DOHH2 (cell line): ENCODE measurements around the gene STK38L.

ENCODE experiments used
- H3F3A ChIP-seq: fragments of 200-600 bp; sonication (generic), shearing (Covaris generic); 2 replicates; pipeline ENCODE4 v1.6.0; 2016; ENCODE audit warnings: antibody characterized with exemption, mild to moderate bottlenecking; ENCODE audit not compliant: control insufficient read depth, insufficient read depth
- H3K27ac ChIP-seq: fragments of 200-600 bp; sonication (generic); 2 replicates; pipeline ENCODE4 v1.5.1; 2014; ENCODE audit warnings: low read depth, mild to moderate bottlenecking, low read length, moderate library complexity
- H3K27me3 ChIP-seq: fragments of 200-600 bp; sonication (generic); 2 replicates; pipeline ENCODE4 v1.6.1; 2014; ENCODE audit warnings: mild to moderate bottlenecking, low read length, mixed read lengths; ENCODE audit not compliant: control insufficient read depth
- H3K36me3 ChIP-seq: fragments of 200-600 bp; sonication (generic); 2 replicates; pipeline ENCODE4 v1.6.1; 2014; ENCODE audit warnings: mild to moderate bottlenecking, low read length, moderate library complexity, mixed read lengths; ENCODE audit not compliant: control insufficient read depth
- H3K4me1 ChIP-seq: fragments of 200-600 bp; sonication (generic); 2 replicates; pipeline ENCODE4 v1.6.1; 2014; ENCODE audit warnings: mild to moderate bottlenecking, low read length, mixed read lengths; ENCODE audit not compliant: control insufficient read depth
- H3K4me2 ChIP-seq: fragments of 200-600 bp; sonication (generic); 2 replicates; pipeline ENCODE4 v1.6.0; 2014; ENCODE audit warnings: mild to moderate bottlenecking, low read length, moderate library complexity
- H3K4me3 ChIP-seq: fragments of 200-600 bp; sonication (generic); 2 replicates; pipeline ENCODE4 v1.5.1; 2014; ENCODE audit warnings: mild to moderate bottlenecking, low read length, mixed read lengths
- H3K79me2 ChIP-seq: fragments of 200-600 bp; sonication (generic); 2 replicates; pipeline ENCODE4 v1.6.1; 2014; ENCODE audit warnings: mild to moderate bottlenecking, low read length, mixed read lengths; ENCODE audit not compliant: control insufficient read depth
- H3K9me2 ChIP-seq: fragments of 200-600 bp; sonication (generic); replicated peaks from 2 replicates; pipeline ENCODE4 v1.6.1; 2014; ENCODE audit warnings: mild to moderate bottlenecking, low read length, mixed read lengths; ENCODE audit not compliant: control insufficient read depth
- H3K9me3 ChIP-seq: fragments of 200-600 bp; sonication (generic); 2 replicates; pipeline ENCODE4 v1.6.1; 2014; ENCODE audit warnings: antibody characterized with exemption, low read length, mixed read lengths; ENCODE audit not compliant: control insufficient read depth, insufficient read depth
- H4K20me1 ChIP-seq: fragments of 200-600 bp; sonication (generic); 2 replicates; pipeline ENCODE4 v1.6.0; 2014; ENCODE audit warnings: low read depth, mild to moderate bottlenecking, antibody characterized with exemption, low read length, moderate library complexity; ENCODE audit not compliant: control insufficient read depth, insufficient read depth
- CTCF ChIP-seq: fragments of 200-600 bp; sonication (generic); IDR thresholded peaks from one replicate; pipeline ENCODE4 v1.5.1; 2014; ENCODE audit warnings: antibody characterized with exemption, mild to moderate bottlenecking, low read depth, low read length; ENCODE audit not compliant: poor library complexity, severe bottlenecking
- EZH2phosphoT487 ChIP-seq: fragments of 200-600 bp; sonication (generic); IDR thresholded peaks from 2 replicates; pipeline ENCODE4 v1.6.1; 2017; ENCODE audit warnings: borderline replicate concordance, mild to moderate bottlenecking, antibody characterized with exemption, low read length, moderate library complexity, mixed read lengths

The STK38L gene

GRCh38 chr12:27270148-27270547, 26.1 kb downstream of the STK38L start:
- no peak overlapping the region for H3K4me3 ChIP-seq
- no peaks in the 10 kb centered on the region for H3K36me3 ChIP-seq
- H3K4me1 ChIP-seq, result peaks cover 5% of the 10 kb centered on the region
- H3K27ac ChIP-seq, result no peak overlapping the region
- TF ChIP-seq EZH2phosphoT487 (no peak), CTCF (no peak)
- H4K20me1 ChIP-seq, result no peaks in the 10 kb centered on the region
- H3K79me2 ChIP-seq, result peaks cover 11% of the 10 kb centered on the region; the same call in 1 of the 2 replicates
- no peaks in the 10 kb centered on the region for H3K27me3 ChIP-seq
- no peaks in the 10 kb centered on the region for H3K9me2 ChIP-seq
- H3K4me2 ChIP-seq, result no peak overlapping the region
- H3F3A ChIP-seq, result no peaks in the 10 kb centered on the region
- H3K9me3 ChIP-seq, result no peaks in the 10 kb centered on the region

- H3K4me1 ChIP-seq, result peaks cover 5% of the 10 kb centered on the region
- no peaks in the 10 kb centered on the region for H3K9me3 ChIP-seq
- H4K20me1 ChIP-seq, result no peaks in the 10 kb centered on the region
- H3K36me3 ChIP-seq, result no peaks in the 10 kb centered on the region
- TF ChIP-seq CTCF (no peak), EZH2phosphoT487 (no peak)
- no peaks in the 10 kb centered on the region for H3K9me2 ChIP-seq
- H3K27ac ChIP-seq, result no peak overlapping the region
- no peak overlapping the region for H3K4me3 ChIP-seq
- no peaks in the 10 kb centered on the region for H3F3A ChIP-seq
- no peak overlapping the region for H3K4me2 ChIP-seq
- peaks cover 11% of the 10 kb centered on the region; the same call in 1 of the 2 replicates for H3K79me2 ChIP-seq
- no peaks in the 10 kb centered on the region for H3K27me3 ChIP-seq
Observed at GRCh38 chr12:27271206-27271605, 27.1 kb downstream of the STK38L start.

GRCh38 chr12:27272373-27273028, 28.4 kb downstream of the STK38L start:
- Histone ChIP-seq H3K79me2 (peaks cover 11% of the 10 kb centered on the region; the same call in 1 of the 2 replicates), H3K4me3 (no peak overlapping the region), H3K4me1 (peaks cover 5% of the 10 kb centered on the region), H3K4me2 (no peak overlapping the region), H3K27ac (no peak overlapping the region), H3K9me2 (no peaks in the 10 kb centered on the region), H4K20me1 (no peaks in the 10 kb centered on the region), H3F3A (no peaks in the 10 kb centered on the region), H3K36me3 (no peaks in the 10 kb centered on the region), H3K27me3 (no peaks in the 10 kb centered on the region), H3K9me3 (no peaks in the 10 kb centered on the region)
- TF ChIP-seq CTCF (no peak), EZH2phosphoT487 (no peak)
